Glutamatergic neuron (in vitro differentiated cells): ENCODE data around the gene ZNF277. TPM values are rescaled to one million over a fixed set of nuclear protein-coding genes. Genes with fewer than 3 reads are reported as not detected.

ENCODE experiments used
- DNase-seq: peaks from one replicate; pipeline ENCODE4 v3.0.0; 2022
- H3K27ac Mint-ChIP-seq: one replicate; pipeline ENCODE4 v1.8.0; 2020; ENCODE audit warnings: mild to moderate bottlenecking, mixed read lengths, inconsistent platforms; ENCODE audit not compliant: unreplicated experiment
- H3K27me3 Mint-ChIP-seq: one replicate; pipeline ENCODE4 v1.8.0; 2020; ENCODE audit warnings: mild to moderate bottlenecking, moderate library complexity, mixed read lengths, inconsistent platforms; ENCODE audit not compliant: unreplicated experiment
- H3K36me3 Mint-ChIP-seq: one replicate; pipeline ENCODE4 v1.8.0; 2020; ENCODE audit warnings: mild to moderate bottlenecking, mixed read lengths, inconsistent platforms; ENCODE audit not compliant: unreplicated experiment
- H3K4me1 Mint-ChIP-seq: one replicate; pipeline ENCODE4 v1.8.0; 2020; ENCODE audit warnings: mild to moderate bottlenecking, low read depth, mixed read lengths, inconsistent platforms; ENCODE audit not compliant: unreplicated experiment
- H3K4me3 Mint-ChIP-seq: one replicate; pipeline ENCODE4 v1.8.0; 2020; ENCODE audit warnings: mild to moderate bottlenecking, mixed read lengths, inconsistent platforms; ENCODE audit not compliant: unreplicated experiment
- H3K9me3 Mint-ChIP-seq: one replicate; pipeline ENCODE4 v1.8.0; 2020; ENCODE audit warnings: mild to moderate bottlenecking, moderate library complexity, mixed read lengths, inconsistent platforms; ENCODE audit not compliant: unreplicated experiment
- CTCF ChIP-seq: fragments of 200-600 bp; sonication (generic); IDR thresholded peaks from one replicate; pipeline ENCODE4 v1.5.0; 2021; ENCODE audit not compliant: partially characterized antibody, unreplicated experiment
- total RNA-seq: library from RNA; stranded (reverse); fragmentation: NEBNext Ultra II Directional; extraction: Animal tissue kit (Norgen Biotek cat#: 25700); gene quantifications from one replicate; pipeline ENCODE4 v1.2.1, GENCODE V29; 2021; ENCODE audit not compliant: unreplicated experiment

The ZNF277 gene
- total RNA-seq, 1 donor from 2014 or later, result 27.0 TPM

- no peak for TF ChIP-seq CTCF
- Mint-ChIP-seq H3K4me1 (peaks cover 2% of the 10 kb centered on the region), H3K4me3 (no peak overlapping the region), H3K27ac (no peak overlapping the region), H3K27me3 (no peaks in the 10 kb centered on the region), H3K9me3 (no peaks in the 10 kb centered on the region), H3K36me3 (no peaks in the 10 kb centered on the region)
- DNase-seq, result no peak
These were observed 7.8 kb downstream of the ZNF277 start for GRCh38 chr7:112214268-112214667.

- DNase-seq, result no peak
- Mint-ChIP-seq H3K27ac (no peak overlapping the region), H3K27me3 (no peaks in the 10 kb centered on the region), H3K36me3 (no peaks in the 10 kb centered on the region), H3K4me3 (no peak overlapping the region), H3K9me3 (no peaks in the 10 kb centered on the region), H3K4me1 (no peaks in the 10 kb centered on the region)
- TF ChIP-seq CTCF, result no peak
These were observed 8.4 kb downstream of the ZNF277 start for GRCh38 chr7:112214883-112215282.

GRCh38 chr7:112215787-112216186, 9.3 kb downstream of the ZNF277 start:
- Mint-ChIP-seq H3K4me1 (no peaks in the 10 kb centered on the region), H3K27ac (no peak overlapping the region), H3K27me3 (no peaks in the 10 kb centered on the region), H3K9me3 (no peaks in the 10 kb centered on the region), H3K36me3 (no peaks in the 10 kb centered on the region), H3K4me3 (no peak overlapping the region)
- TF ChIP-seq CTCF, result no peak
- no peak for DNase-seq

- Mint-ChIP-seq H3K9me3 (no peaks in the 10 kb centered on the region), H3K4me1 (no peaks in the 10 kb centered on the region), H3K27me3 (no peaks in the 10 kb centered on the region), H3K27ac (no peak overlapping the region), H3K4me3 (no peak overlapping the region), H3K36me3 (peaks cover 13% of the 10 kb centered on the region)
- DNase-seq, result no peak
- TF ChIP-seq CTCF, result no peak
These were observed 14.5 kb downstream of the ZNF277 start for GRCh38 chr7:112220877-112221434.

GRCh38 chr7:112223310-112223709, 16.8 kb downstream of the ZNF277 start:
- TF ChIP-seq CTCF, result no peak
- H3K27ac Mint-ChIP-seq, result no peak overlapping the region
- no peaks in the 10 kb centered on the region for H3K4me1 Mint-ChIP-seq
- no peaks in the 10 kb centered on the region for H3K9me3 Mint-ChIP-seq
- no peak for DNase-seq
- H3K27me3 Mint-ChIP-seq, result no peaks in the 10 kb centered on the region
- peaks cover 13% of the 10 kb centered on the region for H3K36me3 Mint-ChIP-seq
- no peak overlapping the region for H3K4me3 Mint-ChIP-seq
